Activated CD8-positive, alpha-beta memory T cell treated with anti-CD3 and anti-CD28 coated beads, Interleukin-2, amount 50 U/mL, for 4 hours (primary cell): ENCODE data around the gene MCFD2.
"Not testable (repeated sequence)": the region's sequence is repeated elsewhere in the genome, so short reads cannot be mapped to it uniquely, and the experiment has no call there.

ENCODE experiments used
- DNase-seq: peaks from one replicate; pipeline ENCODE4 v3.0.0-alpha.2; 2020

Gene MCFD2

DNA sequence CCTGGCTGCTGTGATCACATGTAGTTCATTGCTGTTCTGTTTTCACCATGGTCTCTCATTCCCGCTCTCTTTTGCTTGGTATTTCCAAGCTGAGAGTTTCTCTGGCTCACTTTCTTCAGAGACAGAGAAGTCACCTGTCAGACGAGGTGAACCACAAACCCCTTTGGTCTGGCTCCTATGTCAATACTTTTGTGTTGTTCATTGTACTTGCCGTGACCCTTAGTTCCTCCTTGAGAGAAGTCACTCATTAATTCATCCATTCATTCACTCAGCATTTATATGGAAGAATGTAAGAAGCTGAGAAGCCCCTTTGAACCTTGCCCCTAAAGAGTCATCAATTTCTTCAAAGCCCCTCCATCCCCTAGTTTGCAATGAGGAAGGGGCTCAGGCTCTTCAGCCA lies 15.2 kb downstream of the MCFD2 start:
- DNase-seq = no peak

DNA sequence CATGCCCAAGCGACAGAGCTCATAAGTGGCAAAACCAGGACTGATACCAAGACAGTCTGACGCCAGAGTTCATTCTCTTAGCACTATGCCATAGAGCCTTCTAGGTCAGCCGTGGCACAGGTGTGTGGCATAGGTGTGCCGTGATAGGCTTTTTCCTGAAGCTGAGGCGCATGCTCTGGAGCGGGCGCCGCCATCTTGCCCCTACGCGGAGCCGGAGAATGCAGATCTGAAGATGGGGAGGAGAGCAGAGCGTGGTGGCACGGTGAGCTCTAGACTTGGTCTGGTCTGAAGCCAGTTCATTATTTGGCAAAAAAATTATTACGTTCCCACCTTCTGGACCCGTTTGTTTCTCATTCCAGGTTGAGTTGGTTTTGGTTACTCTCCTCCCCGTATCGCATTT lies 16.6 kb downstream of the MCFD2 start:
- DNase-seq = no peak

- no peak for DNase-seq
Measured at GRCh38 chr2:46898024-46898423, 17.6 kb downstream of the MCFD2 start.

GRCh38 chr2:46893269-46893939 lies 22.2 kb downstream of the MCFD2 start:
- DNase-seq = no peak

DNA sequence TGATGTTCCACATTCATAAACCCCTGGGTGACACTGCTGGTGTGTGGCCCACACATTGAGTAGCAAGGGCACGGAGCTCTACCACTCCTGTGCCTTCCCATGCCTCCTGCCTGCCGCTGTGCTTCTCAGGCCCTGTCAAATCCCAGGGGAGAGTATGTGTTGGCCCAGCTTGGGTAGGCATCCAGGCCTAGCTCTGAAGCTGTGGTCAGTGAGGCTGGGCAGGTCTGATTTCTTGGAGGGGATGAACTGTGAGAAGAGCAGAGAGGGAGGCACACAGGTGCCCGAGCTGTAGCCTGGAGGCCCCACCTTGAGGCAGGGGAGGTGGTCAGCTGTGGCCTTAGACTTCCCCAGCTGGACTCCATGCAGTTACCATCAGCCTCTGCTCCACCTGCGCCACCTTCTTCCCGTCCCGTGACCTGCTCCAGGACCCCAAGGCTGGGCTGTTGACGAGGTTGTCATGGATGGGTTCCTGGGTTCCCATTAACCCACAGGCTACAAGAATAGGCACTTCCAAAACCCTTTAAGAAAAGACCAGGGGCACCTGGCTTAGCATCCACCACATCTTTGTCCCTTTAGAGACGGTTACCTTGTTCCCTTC lies 23.6 kb downstream of the MCFD2 start:
- no peak for DNase-seq

- no peak for DNase-seq
Measured at GRCh38 chr2:46888421-46888952, 27.1 kb downstream of the MCFD2 start.

DNA sequence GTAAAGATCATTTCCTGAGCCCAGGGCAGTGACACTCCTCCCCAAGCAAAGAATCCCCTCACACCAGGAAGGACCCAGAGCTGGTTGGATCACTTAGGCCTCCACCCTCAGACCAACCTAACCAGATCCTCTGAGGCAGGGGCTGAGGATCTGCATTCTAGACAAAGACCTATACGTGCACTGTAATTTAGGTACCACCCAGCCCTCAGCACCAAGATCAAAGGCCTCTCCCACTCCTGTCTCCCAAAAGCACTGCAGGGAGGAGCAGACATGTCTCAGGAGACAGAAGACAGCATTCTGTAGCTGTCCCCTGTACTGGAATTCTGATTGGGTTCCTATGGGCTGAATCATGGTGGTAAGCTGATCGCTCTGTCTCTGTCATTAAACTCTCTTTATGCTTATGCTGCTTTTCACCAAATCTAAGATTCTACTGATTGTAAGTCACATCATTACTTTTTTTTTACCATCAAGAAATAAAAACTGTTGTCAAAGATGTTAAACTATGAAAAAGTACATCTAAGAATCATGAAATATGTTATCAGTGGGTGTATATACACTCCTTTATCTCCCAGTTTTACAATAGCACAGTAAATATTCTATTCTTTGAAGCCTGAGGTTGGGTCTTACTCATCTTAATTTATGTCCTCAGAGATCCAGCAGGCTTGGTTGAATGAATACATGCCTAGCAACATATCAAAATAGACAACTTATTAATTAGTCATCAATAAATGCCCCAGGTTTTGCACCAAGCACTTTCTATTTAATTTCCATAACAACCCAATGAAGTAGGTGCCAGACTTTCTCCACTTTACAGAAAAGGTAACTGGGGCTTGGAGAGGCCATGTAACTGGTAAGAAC lies 28.3 kb downstream of the MCFD2 start:
- no peak for DNase-seq

GRCh38 chr2:46886268-46887027 lies 29.2 kb downstream of the MCFD2 start:
- DNase-seq = no peak

DNA sequence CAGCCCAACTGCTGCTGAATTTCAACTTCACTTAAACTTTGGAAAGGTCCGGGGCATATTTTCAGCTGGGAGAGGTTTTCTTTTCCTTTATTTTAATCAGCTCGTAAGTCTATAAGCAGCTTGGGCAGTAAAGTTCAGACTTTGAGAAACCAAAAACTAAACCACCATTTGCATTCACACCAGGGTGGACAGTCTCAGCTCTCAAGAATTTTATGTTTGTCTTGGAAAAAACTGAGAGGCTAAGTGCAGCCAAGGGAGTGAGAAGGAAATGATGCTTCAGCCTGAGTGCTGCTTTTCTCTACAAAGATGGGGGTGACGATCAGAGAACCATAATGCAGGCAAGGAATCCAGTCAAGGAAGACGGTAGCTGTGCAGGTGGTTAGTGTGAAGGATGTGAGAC lies 30.2 kb downstream of the MCFD2 start:
- DNase-seq = no peak

- no peak for DNase-seq
Measured at GRCh38 chr2:46879511-46879910, 36.1 kb downstream of the MCFD2 start.

GRCh38 chr2:46878886-46879285 lies 36.7 kb downstream of the MCFD2 start:
- no peak for DNase-seq

- DNase-seq = no peak
Measured at GRCh38 chr2:46878240-46878877, 37.2 kb downstream of the MCFD2 start.

GRCh38 chr2:46877619-46878113 lies 37.9 kb downstream of the MCFD2 start:
- no peak for DNase-seq

DNA sequence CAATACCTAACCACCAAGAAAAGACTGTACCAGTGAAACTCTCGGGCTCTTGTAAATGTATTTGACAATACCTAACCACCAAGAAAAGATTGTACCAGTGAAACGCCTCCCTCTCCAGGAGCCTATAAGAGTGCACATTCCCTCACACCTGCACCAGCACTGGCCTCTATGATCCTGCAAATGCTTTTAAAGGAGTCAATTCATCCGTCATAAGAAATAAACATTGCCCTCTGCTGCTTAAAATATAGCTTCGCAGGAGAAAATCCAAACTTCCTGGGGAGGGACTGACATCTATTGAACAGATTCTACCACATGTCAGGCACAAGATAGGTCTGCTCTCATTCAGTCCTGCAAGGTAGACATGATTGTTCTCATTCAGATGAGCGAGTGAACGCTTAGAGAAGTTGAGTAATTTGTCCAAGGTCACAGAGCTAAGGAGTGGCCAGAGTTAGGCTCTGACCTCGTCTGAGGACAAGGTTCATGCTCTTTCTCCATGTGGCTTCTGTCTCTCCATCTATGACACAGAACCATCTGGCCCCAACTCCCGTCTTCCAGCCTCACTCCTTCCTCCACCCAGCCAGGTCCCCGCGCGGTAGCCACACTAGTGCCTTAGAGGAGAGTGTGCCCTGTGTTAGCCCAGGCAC lies 38.7 kb downstream of the MCFD2 start:
- no peak for DNase-seq

DNA sequence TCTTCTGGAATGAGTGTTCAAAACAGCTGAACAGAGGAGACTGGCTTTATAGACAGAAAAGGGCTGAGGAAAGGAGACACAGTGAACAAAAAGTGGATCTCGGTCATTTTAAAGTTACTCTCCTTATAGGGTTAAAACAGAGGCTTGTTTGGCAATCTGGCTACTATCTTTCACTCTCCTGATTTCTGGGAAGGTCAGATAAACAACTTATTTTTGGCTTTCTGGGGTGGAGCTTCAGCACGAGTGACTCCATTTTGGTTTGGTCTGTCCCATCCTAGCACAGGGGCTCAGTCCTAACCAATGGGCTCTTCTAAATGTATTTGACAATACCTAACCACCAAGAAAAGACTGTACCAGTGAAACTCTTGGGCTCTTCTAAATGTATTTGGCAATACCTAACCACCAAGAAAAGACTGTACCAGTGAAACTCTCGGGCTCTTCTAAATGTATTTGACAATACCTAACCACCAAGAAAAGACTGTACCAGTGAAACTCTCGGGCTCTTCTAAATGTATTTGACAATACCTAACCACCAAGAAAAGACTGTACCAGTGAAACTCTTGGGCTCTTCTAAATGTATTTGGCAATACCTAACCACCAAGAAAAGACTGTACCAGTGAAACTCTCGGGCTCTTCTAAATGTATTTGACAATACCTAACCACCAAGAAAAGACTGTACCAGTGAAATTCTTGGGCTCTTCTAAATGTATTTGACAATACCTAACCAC lies 39.5 kb downstream of the MCFD2 start:
- not testable (repeated sequence) for DNase-seq

DNA sequence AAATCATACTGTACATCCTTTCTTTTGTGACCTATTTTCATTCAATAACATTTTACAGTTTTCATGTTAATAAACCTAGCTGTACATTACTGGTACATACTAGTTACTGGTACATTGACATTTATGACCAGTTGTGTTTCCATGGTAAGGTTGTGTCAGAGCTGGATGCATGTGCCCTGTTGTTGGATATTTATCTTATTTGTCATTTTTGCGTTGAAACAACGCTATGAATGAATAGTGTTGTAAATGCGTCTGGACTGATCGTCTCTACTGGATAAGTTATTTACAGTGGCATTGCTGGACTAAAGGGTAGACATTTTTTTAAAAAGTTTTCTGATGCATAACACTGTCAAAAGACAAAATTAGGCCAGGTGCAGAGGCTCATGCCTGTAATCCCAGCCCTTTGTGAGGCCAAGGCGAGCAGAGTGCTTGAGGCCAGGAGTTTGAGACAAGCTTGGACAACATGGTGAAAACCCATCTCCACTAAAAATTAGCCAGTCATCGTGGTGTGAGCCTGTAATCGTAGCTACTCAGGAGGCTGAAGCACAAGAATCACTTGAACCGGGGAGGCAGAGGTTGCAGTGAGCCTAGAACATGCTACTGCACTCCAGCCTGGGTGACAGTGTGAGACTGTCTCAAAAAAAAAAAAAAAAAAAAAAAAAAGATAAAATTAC lies 40.2 kb downstream of the MCFD2 start:
- DNase-seq = no peak

DNA sequence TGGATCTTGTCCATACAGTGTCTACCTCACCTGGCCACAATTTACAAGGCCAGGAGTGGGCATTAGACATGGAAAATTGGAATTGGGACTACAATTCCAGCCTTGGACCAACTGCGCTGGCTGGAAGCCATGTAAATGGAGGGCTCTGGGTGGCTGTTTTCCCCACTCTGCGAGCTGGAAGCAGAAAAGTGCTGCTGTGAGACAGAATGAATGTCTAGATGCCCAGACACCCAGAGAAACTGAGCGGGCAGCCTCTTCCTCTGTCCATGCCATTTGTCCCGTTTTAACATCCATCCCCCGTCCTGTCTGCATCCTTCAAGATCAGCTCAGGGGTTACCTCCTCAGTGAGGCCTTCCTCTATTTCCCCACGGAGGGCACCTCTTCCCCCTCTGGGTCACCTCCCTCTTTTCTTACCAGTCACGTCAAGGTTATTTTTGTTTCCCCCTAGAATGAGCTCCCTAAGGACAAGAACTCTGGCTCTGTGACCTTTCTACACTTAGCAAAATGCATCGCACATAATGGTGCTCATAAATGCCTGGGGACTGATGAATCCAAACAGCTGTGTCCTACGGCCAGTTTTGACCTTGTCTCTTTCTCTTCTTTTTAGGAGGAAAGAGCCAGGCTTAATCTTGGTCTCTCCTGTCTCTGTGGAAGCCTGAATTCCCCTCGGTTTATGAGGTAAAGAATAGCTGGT lies 41.2 kb downstream of the MCFD2 start:
- DNase-seq = no peak

DNA sequence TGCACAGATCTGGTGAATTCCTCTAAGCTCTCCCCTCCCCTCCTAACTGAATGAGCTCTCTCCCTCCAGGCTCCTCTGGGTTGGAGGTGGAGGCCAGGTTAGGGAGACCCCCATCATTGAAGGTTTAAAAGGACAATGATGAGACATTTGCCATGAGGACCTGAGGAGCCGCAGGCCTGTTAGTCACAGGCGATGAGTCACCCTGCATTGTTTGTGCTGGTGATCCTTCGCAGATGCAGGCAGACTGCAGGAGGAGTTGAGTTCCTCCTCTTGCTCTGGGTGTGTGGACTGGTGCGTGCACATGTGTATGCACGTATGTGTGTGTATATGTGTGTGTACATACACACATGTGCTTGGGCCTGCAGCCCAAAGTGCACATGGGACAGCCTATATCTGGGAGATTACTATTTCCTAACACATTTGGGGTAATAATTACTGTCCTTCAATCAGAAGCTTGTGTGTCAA lies 42.0 kb downstream of the MCFD2 start:
- DNase-seq = peak; percentile 34

DNA sequence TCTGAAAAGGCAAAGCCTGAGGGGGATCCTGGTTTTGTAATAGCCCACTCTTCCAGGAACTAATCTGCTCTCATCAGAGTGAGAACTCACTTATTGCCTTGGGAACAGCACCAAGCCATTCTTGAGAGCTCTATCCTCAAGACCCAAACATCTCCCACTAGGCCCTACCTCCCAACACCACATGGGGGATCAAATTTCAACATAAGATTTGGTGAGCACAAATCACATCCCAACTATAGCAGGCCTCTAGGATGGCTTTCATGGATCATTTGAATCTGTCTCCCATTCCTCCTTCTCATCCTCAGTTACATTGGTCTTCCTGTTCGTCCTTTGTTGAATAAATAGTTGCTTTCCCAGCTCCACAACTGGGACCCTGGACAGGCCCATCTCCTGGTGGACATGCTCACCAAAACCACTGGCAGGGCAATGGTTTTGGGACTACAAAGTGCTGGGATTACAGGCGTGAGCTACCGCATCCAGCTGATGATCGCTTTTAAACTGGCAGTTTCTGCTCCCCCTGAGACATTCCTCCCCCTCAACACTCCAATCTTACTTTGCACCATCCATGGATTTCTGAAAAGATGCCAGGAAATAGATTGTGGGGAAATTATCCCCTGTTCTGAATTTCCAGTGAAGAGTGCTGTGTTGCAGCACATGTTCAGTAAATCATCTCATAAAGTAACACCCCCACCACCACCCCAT lies 42.6 kb downstream of the MCFD2 start:
- no peak for DNase-seq
